A673 (cell line): ENCODE measurements around the gene SLC41A2.

Source experiments
- CTCF ChIP-seq: fragments of 300-800, 200-600 bp; sonication (generic); conservative IDR thresholded peaks from 2 replicates; pipeline ENCODE4 v1.5.1; 2017; ENCODE audit warnings: low read depth, mild to moderate bottlenecking, antibody characterized with exemption, low read length, moderate library complexity, mixed read lengths
- EZH2 ChIP-seq: fragments of 200-600 bp; sonication (generic); IDR thresholded peaks from 2 replicates; pipeline ENCODE4 v1.6.1; 2017; ENCODE audit warnings: borderline replicate concordance, low read depth, mild to moderate bottlenecking, mixed read lengths, antibody characterized with exemption, low read length; ENCODE audit not compliant: poor library complexity, severe bottlenecking

- TF ChIP-seq EZH2 (no peak), CTCF (no peak)
Observed at GRCh38 chr12:104928036-104928745, 29.9 kb downstream of the SLC41A2 start.
